ENCODE measurements around the gene IQCH.
A peak's percentile ranks its signal among the peaks of the same experiment; 100 is the strongest.

IQCH gene

DNA sequence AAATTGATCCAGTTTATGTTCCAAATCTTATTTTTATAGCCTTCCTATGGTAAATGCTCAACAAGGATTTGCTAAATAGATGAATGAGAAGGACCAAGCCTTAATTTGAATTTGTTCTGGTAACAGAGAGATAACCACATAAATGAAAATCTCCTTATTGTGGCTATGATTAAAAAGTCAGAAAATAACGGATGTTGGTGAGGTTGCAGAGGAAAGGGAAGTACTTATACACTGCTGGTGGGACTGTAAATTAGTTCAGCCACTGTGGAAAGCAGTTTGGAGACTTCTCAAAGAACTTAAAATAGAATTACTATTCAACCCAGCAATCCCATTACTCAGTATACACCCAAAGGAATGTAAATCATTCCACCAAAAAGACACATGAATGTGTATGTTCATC is 26.3 kb upstream of the IQCH start:
- TF ChIP-seq, protein P1, sequence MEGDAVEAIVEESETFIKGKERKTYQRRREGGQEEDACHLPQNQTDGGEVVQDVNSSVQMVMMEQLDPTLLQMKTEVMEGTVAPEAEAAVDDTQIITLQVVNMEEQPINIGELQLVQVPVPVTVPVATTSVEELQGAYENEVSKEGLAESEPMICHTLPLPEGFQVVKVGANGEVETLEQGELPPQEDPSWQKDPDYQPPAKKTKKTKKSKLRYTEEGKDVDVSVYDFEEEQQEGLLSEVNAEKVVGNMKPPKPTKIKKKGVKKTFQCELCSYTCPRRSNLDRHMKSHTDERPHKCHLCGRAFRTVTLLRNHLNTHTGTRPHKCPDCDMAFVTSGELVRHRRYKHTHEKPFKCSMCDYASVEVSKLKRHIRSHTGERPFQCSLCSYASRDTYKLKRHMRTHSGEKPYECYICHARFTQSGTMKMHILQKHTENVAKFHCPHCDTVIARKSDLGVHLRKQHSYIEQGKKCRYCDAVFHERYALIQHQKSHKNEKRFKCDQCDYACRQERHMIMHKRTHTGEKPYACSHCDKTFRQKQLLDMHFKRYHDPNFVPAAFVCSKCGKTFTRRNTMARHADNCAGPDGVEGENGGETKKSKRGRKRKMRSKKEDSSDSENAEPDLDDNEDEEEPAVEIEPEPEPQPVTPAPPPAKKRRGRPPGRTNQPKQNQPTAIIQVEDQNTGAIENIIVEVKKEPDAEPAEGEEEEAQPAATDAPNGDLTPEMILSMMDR (IDR thresholded peaks at IDR 0.05; ENCODE audit: insufficient read depth, low read depth, low read length, missing control alignments) = no peak
- no peak overlapping the region for H3K4me3 ChIP-seq (ENCODE audit: low read depth, low read length)
- no peak for DNase-seq (ENCODE audit: low read depth)

DNA sequence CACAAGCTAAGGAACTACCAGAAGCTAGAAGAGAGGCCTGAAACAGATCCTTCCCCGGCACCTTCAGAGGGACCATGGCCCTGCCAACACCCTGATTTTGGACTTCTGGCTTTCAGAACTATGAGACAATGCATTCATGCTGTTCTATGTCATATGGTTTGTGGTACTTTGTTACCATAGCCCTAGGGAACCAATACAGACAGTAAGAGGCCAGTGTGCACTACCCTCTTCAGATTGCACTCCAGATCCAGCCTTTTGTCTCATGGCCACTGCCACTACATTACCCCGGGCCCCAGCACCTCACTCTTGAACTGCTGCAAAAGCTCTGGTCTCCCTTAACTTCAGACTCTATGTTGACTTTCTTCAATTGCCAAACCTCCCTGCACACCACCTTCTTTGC is 24.1 kb upstream of the IQCH start:
- TF ChIP-seq, protein P1 (IDR thresholded peaks at IDR 0.05; ENCODE audit: insufficient read depth, low read depth, low read length, missing control alignments) = no peak

DNA sequence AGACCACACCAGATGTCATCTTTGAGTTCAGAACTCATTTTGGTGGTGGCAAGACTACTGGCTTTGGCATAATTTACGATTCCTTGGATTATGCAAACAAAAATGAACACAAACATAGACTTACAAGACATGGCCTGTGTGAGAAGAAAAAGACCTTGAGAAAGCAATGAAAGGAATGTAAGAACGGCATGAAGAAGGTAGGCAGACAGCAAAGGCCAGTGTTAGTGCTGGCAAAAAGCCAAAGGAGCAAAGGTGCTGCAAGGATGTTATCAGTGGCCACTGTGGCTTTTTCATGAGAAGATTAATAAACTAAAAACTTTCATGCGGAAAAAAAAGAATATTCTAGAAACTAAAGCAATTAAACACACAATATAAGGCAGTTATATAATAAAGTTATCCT is 22.0 kb upstream of the IQCH start:
- TF ChIP-seq, protein P1 (IDR thresholded peaks at IDR 0.05; ENCODE audit: insufficient read depth, low read depth, low read length, missing control alignments) = no peak
- DNase-seq (ENCODE audit: low read depth) = no peak
- H3K4me3 ChIP-seq (ENCODE audit: low read depth, low read length) = no peak overlapping the region

More for the DNA sequence above, 24.1 kb upstream of the IQCH start:
- no peak overlapping the region for H3K4me3 ChIP-seq (ENCODE audit: low read depth, low read length)
- no peak for DNase-seq (ENCODE audit: low read depth)

DNA sequence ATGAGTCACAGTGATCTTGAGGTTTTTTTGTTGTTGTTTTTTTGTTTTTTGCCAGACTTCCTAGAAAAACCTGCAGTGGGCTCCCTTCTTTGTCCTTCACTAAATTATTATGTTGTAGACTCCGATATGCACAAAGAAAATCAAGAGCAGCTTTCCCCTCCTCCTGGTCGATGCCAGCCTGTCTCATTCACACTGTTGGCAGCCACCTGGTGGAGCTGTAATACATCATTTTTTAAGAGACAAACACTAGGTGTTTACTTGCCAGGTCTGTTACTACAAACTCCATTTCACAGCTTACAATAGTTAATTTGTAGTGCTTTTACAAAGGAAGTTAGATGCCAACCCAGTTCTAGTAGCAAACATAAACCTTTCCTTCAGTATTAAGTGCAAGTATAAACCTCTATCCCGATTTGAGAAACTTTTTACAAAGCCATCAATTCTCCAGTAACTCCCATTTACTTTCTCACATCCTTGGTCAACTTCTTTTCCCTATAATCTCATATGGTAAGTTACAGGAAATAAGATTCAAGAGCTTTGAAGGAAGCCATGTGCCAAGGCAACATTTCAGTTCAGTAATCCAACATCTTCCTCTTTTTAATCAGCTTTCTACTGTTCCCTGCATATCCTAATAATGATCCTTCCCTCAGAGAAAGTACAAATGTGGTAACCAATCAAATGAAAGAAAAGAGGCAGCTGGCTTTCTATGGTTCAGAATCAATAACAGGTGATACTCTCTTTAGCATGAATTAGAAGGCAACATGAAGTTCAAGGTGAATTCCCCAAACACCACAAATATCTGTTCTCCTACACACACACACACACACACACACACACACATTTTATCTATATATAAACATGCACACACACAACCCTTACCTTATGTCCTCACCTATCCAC is 14.1 kb upstream of the IQCH start:
- H3K4me3 ChIP-seq (ENCODE audit: low read depth, low read length) = no peak overlapping the region
- peak; percentile 29 for DNase-seq (ENCODE audit: low read depth)
- TF ChIP-seq, protein P1 (IDR thresholded peaks at IDR 0.05; ENCODE audit: insufficient read depth, low read depth, low read length, missing control alignments) = peak; percentile 25

DNA sequence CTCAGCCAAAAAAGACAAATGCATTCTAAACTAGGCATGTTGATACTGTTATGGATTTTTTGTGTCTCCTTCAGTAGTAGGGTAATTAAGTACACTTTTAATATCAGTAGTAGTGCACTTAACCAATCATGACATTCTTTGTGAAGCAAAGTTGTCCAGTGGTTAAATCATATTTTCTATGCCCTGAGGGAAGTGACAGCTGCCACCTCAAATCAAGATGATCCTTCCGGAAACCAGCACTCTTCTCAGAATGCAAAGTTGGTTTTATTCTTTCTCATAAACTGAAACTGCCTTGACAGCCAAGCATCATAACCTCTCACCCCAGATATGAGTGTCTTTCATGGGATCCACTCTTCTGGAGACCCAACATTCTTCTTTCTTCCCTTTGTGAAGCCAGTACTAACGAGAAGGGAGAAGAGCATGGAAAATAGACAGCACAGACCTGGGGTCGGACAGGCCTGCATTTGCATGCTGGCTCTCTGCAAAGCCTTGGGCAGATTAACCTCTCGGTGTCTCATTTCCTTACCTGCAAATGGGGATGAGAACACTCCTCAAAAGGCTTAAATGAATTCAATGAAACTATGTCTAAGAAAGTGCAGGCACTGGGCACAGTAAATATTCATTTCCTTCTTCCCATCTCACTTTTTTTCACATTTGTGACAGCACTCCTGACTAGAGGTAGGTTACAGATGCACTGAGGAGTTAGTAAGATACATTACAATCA is 13.3 kb upstream of the IQCH start:
- peak overlapping the region; percentile 22 for H3K4me3 ChIP-seq (ENCODE audit: low read depth, low read length)
- TF ChIP-seq, protein P1 (IDR thresholded peaks at IDR 0.05; ENCODE audit: insufficient read depth, low read depth, low read length, missing control alignments) = no peak
- peak; percentile 88 for DNase-seq (ENCODE audit: low read depth)

DNA sequence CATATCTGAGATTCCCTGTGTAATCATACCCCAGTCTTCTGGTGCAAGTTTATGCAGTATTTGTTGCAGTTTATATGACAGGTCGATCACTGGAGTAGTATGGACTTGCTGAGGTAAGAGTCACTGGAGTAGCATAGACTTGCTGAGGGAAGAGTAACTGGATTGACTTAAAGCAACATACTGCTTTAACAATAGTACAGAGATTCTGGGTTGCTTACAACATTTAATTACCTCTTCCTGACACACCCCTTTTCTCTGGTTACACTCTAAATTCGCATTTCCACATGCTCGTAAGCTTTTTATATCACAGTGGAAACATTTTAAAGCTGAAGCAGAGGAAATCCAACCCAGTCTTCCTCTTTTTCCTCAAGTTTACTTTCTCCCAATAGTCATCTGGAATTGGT is 11.9 kb upstream of the IQCH start:
- DNase-seq (ENCODE audit: low read depth) = no peak
- H3K4me3 ChIP-seq (ENCODE audit: low read depth, low read length) = no peak overlapping the region
- TF ChIP-seq, protein P1 (IDR thresholded peaks at IDR 0.05; ENCODE audit: insufficient read depth, low read depth, low read length, missing control alignments) = no peak

All from GM12865 (cell line).